IMR-90 (cell line): ENCODE results near the gene DIP2C. TPM values are rescaled to one million over a fixed set of nuclear protein-coding genes. Genes with fewer than 3 reads are reported as not detected.

Experiments
- ATAC-seq: fragments of 200-7000 bp; cut with Tn5 transposase; 2 replicates; pipeline ENCODE4 v1.9.1; 2020; ENCODE audit warnings: low read depth, mild to moderate bottlenecking, moderate library complexity
- BruUV-seq: library from RNA; stranded (reverse); fragments of 400-500 nt; replicated peaks from 2 replicates; lab custom pipeline; 2021; lab: Mats Ljungman, UMichigan
- CTCF ChIA-PET: fragments of 300-600 bp; formaldehyde crosslinking; extraction: SDS; loops from one replicate; lab custom pipeline; 2021; ENCODE audit warnings: antibody characterized with exemption; lab: Yijun Ruan, JAX
- POLR2A ChIA-PET: fragments of 300-600 bp; sonication (Branson Sonifier 250); formaldehyde crosslinking; loops from one replicate; lab custom pipeline; 2022; ENCODE audit warnings: antibody characterized with exemption; ENCODE audit not compliant: unreplicated experiment; lab: Charles Lee
- DNase-seq: peaks from one replicate; pipeline ENCODE4 v3.0.0; 2013
- H2AFZ ChIP-seq: replicated peaks from 2 replicates; pipeline ENCODE3; 2013; ENCODE audit warnings: low read length, mild to moderate bottlenecking; ENCODE audit not compliant: poor library complexity
- H2AK5ac ChIP-seq: 2 replicates; pipeline ENCODE4 v1.6.1; 2013; ENCODE audit warnings: low read depth, low read length, inconsistent platforms
- H2AK9ac ChIP-seq: replicated peaks from 2 replicates; pipeline ENCODE3; 2013; ENCODE audit warnings: mild to moderate bottlenecking, low read depth, low read length, moderate library complexity; ENCODE audit not compliant: poor library complexity
- H2BK120ac ChIP-seq: 2 replicates; pipeline ENCODE4 v1.6.1; 2013; ENCODE audit warnings: low read depth, low read length, inconsistent platforms
- H2BK15ac ChIP-seq: 3 replicates; pipeline ENCODE4 v1.6.1; 2013; ENCODE audit warnings: low read depth, low read length, inconsistent platforms
- H2BK20ac ChIP-seq: 2 replicates; pipeline ENCODE4 v1.6.1; 2013; ENCODE audit warnings: low read depth, mild to moderate bottlenecking, inconsistent platforms, low read length, moderate library complexity
- H2BK5ac ChIP-seq: 2 replicates; pipeline ENCODE4 v1.6.1; 2013; ENCODE audit warnings: mild to moderate bottlenecking, low read depth, low read length, inconsistent platforms; ENCODE audit not compliant: poor library complexity, severe bottlenecking
- H3K14ac ChIP-seq: replicated peaks from 2 replicates; pipeline ENCODE4 v1.6.1; 2013; ENCODE audit warnings: low read depth, low read length, inconsistent platforms
- H3K18ac ChIP-seq: 2 replicates; pipeline ENCODE4 v1.6.1; 2013; ENCODE audit warnings: low read depth, low read length, control low read depth
- H3K23ac ChIP-seq: 2 replicates; pipeline ENCODE4 v1.6.1; 2013; ENCODE audit warnings: low read depth, low read length, inconsistent platforms
- H3K27ac ChIP-seq: 2 replicates; pipeline ENCODE4 v1.5.1; 2013; ENCODE audit warnings: mild to moderate bottlenecking, control low read depth, low read length; ENCODE audit not compliant: insufficient read depth
- H3K27me3 ChIP-seq: 2 replicates; pipeline ENCODE4 v1.6.1; 2013; ENCODE audit warnings: low read length; ENCODE audit not compliant: control insufficient read depth, insufficient read depth
- H3K36me3 ChIP-seq: 2 replicates; pipeline ENCODE4 v1.6.1; 2013; ENCODE audit warnings: low read length, mixed read lengths; ENCODE audit not compliant: control insufficient read depth, insufficient read depth
- H3K4ac ChIP-seq: 2 replicates; pipeline ENCODE4 v1.6.1; 2013; ENCODE audit warnings: low read depth, low read length, inconsistent platforms
- H3K4me1 ChIP-seq: 2 replicates; pipeline ENCODE4 v1.6.1; 2013; ENCODE audit warnings: low read length, mixed read lengths; ENCODE audit not compliant: control insufficient read depth, insufficient read depth
- H3K4me2 ChIP-seq: 2 replicates; pipeline ENCODE4 v1.6.1; 2013; ENCODE audit warnings: low read depth, mild to moderate bottlenecking, control low read depth, low read length, moderate library complexity
- H3K4me3 ChIP-seq: 2 replicates; pipeline ENCODE4 v1.5.1; 2013; ENCODE audit warnings: low read depth, mild to moderate bottlenecking, control low read depth, low read length, moderate library complexity; ENCODE audit not compliant: insufficient read depth
- H3K56ac ChIP-seq: 2 replicates; pipeline ENCODE4 v1.6.1; 2013; ENCODE audit warnings: low read length, inconsistent platforms; ENCODE audit not compliant: insufficient read depth; ENCODE audit errors: extremely low read depth
- H3K79me1 ChIP-seq, 2 experiments: 2 replicates each; pipeline ENCODE4 v1.6.1; 2013; ENCODE audit warnings: low read length in 2 of 2, inconsistent platforms in 1 of 2, low read depth in 1 of 2
- H3K9ac ChIP-seq: 2 replicates; pipeline ENCODE4 v1.6.1; 2013; ENCODE audit warnings: low read depth, low read length, control low read depth
- H3K9me1 ChIP-seq: 2 replicates; pipeline ENCODE4 v1.6.1; 2013; ENCODE audit warnings: low read length, inconsistent platforms; ENCODE audit not compliant: insufficient read depth
- H3K9me3 ChIP-seq: 2 replicates; pipeline ENCODE4 v1.6.1; 2013; ENCODE audit warnings: low read length; ENCODE audit not compliant: control insufficient read depth, insufficient read depth
- H4K20me1 ChIP-seq: 2 replicates; pipeline ENCODE4 v1.6.1; 2013; ENCODE audit warnings: low read length, inconsistent platforms; ENCODE audit not compliant: insufficient read depth
- H4K5ac ChIP-seq: 2 replicates; pipeline ENCODE4 v1.6.1; 2013; ENCODE audit warnings: mild to moderate bottlenecking, low read depth, low read length, control low read depth
- H4K8ac ChIP-seq, 2 experiments: 2 replicates each; pipeline ENCODE4 v1.6.1; 2013; ENCODE audit warnings: low read depth in 2 of 2, low read length in 2 of 2, control low read depth in 1 of 2, inconsistent platforms in 1 of 2
- H4K91ac ChIP-seq: 2 replicates; pipeline ENCODE4 v1.6.1; 2013; ENCODE audit warnings: low read depth, low read length, inconsistent platforms; ENCODE audit not compliant: insufficient read depth
- FOS ChIP-seq: fragments of 150-350 bp; IDR thresholded peaks from 2 replicates; pipeline ENCODE4 v1.6.1; 2016; ENCODE audit warnings: low read depth, low read length
- WGBS, 2 experiments: methylation state at CpG; one replicate each; pipeline versions ENCODE4 v1.1.5 to v1.1.7; 2013; ENCODE audit warnings: missing lambda C conversion rate in 2 of 2; ENCODE audit not compliant: insufficient read length in 1 of 2; ENCODE audit errors: extremely low coverage in 2 of 2; 5-methylcytosine and 5-hydroxymethylcytosine counted together
- dilution Hi-C: fragments of 300-500 bp; cut with HindIII; formaldehyde crosslinking; loops from one replicate; pipeline ENCODE4 v1.14.3; 2018; ENCODE audit warnings: low sequenced_read_pairs; ENCODE audit not compliant: unreplicated experiment
- in situ Hi-C: fragments of 300-500 bp; cut with MboI; formaldehyde crosslinking; loops from 3 replicates; pipeline ENCODE4 v1.14.3; 2019; ENCODE audit warnings: low sequenced_read_pairs, inconsistent platforms, mixed read lengths
- intact Hi-C: fragments of 100-400 bp; cut with micrococcal nuclease; formaldehyde crosslinking; loops from 2 replicates; pipeline ENCODE4 v1.10.0; 2022
- polyA plus RNA-seq, 3 experiments: library from polyadenylated mRNA; depleted of rRNA; stranded (reverse); fragments of >200 nt; gene quantifications; 2 replicates each; pipeline ENCODE4 v1.2.3, GENCODE V29; 2012; ENCODE audit warnings: low replicate concordance in 1 of 3
- total RNA-seq: library from RNA; depleted of rRNA; stranded (reverse); fragments of >200 nt; gene quantifications from 2 replicates; pipeline ENCODE4 v1.2.3, GENCODE V29; 2012

DIP2C gene
- total and polyA plus RNA-seq, 2 of the 4 experiments (the other 2 are of a cell fraction), result 8.6 to 17.3 TPM

DNA sequence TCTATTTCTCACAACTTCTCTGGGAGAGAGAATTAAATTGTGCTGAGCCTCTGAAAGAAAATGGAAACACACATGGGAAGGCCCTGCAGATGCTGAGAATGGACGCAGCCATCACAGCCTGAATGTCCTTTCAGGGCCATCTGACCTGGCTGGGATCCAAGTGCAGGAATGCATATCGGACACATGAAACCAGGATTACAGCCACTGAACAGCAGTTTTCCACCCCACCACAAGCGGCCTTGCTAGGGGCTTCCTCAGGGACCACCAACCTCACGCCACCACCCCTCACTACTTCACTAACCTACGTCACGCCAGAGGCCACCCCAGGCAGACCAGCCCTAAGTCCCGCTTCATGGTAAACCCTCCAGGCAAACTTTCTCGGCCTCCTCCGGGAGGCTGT is 103.3 kb downstream of the DIP2C start:
- Histone ChIP-seq H3K18ac (no peak overlapping the region), H3K9ac (no peak overlapping the region), H3K4me1 (peaks cover 18% of the 10 kb centered on the region), H3K14ac (peak overlapping the region; percentile 29; the same call in 1 of the 2 replicates), H3K4ac (no peak overlapping the region), H3K27ac (no peak overlapping the region), H2BK20ac (no peak overlapping the region), H4K8ac (no peak overlapping the region), H3K4me2 (no peak overlapping the region), H2AK5ac (peak overlapping the region; percentile 44; the same call in 1 of the 2 replicates), H3K27me3 (no peaks in the 10 kb centered on the region), H4K5ac (no peak overlapping the region), H3K9me3 (no peaks in the 10 kb centered on the region), H4K20me1 (peaks cover 68% of the 10 kb centered on the region), H2BK5ac (no peak overlapping the region), H3K23ac (no peak overlapping the region), H3K4me3 (no peak overlapping the region), H3K9me1 (peaks cover 31% of the 10 kb centered on the region), H2BK120ac (no peak overlapping the region), H3K56ac (no peak overlapping the region), H2AFZ (no peak overlapping the region), H3K36me3 (no peaks in the 10 kb centered on the region), H2AK9ac (no peak overlapping the region), H4K91ac (no peak overlapping the region), H3K79me1 (peaks cover 8 to 87% of the 10 kb centered on the region in 2 experiments), H2BK15ac (no peak overlapping the region)
- ChIA-PET CTCF (no interaction called here), POLR2A (no interaction called here)
- TF ChIP-seq FOS, result no peak
- no peak for DNase-seq
- no peak for ATAC-seq
- no TSS peak for BruUV-seq
- in situ Hi-C loops, result loop anchor here (10.0 kb wide), 1 partner anchor 219 kb away; no protein-coding TSS in a partner anchor
- 85% methylated on average over 5 of the region's 9 CpGs; no CpG with 5 or more reads in 1 of the 2 experiments for WGBS, 2 experiments
- dilution Hi-C loops, result no loop called here
- intact Hi-C loops, result no loop called here
